Measurements from ENCODE around the gene B3GALT6. TPM values are rescaled to one million over a fixed set of nuclear protein-coding genes. Genes with fewer than 3 reads are reported as not detected.

Gene B3GALT6
- total and polyA plus RNA-seq, 4 donors, result 1.2 to 9.0 (median 8.3) TPM

GRCh38 chr1:1237874-1238701 is 6.1 kb downstream of the B3GALT6 start:
- Histone ChIP-seq H3K9me3 (ENCODE audit: control insufficient read depth in 4 of 4, low read length in 3 of 4) (no peaks in the 10 kb centered on the region), H3K27me3 (ENCODE audit: control insufficient read depth in 4 of 4, insufficient read depth in 4 of 4, low read length in 3 of 4) (no peaks in the 10 kb centered on the region), H3K9ac (ENCODE audit: low read depth in 1 of 2, low read length in 2 of 2) (no peak overlapping the region), H3K4me1 (ENCODE audit: control insufficient read depth in 4 of 4, insufficient read depth in 4 of 4, low read length in 3 of 4) (peaks cover 9 to 28% (median 15%) of the 10 kb centered on the region in 4 donors), H3K4me3 (ENCODE audit: low read depth in 1 of 3, low read length in 3 of 3) (no peak overlapping the region), H3K36me3 (ENCODE audit: control insufficient read depth in 4 of 4, insufficient read depth in 3 of 4, low read depth in 1 of 4, low read length in 3 of 4) (no peaks in the 10 kb centered on the region), H3K27ac (ENCODE audit: low read depth in 1 of 2, low read length in 2 of 2) (no peak overlapping the region)
- no peak for TF ChIP-seq HNF4A (conservative IDR thresholded peaks at IDR 0.05)
- TF ChIP-seq EGR1 (IDR thresholded peaks at IDR 0.05; ENCODE audit: low read depth in 2 of 2), result no peak
- TF ChIP-seq JUND (IDR thresholded peaks at IDR 0.05), result no peak
- TF ChIP-seq YY1 (IDR thresholded peaks at IDR 0.05), result no peak
- TF ChIP-seq ZBTB33 (IDR thresholded peaks at IDR 0.05), result no peak
- TF ChIP-seq TAF1 (conservative IDR thresholded peaks at IDR 0.05), result no peak
- TF ChIP-seq HNF4G (IDR thresholded peaks at IDR 0.05), result no peak
- TF ChIP-seq RXRA (IDR thresholded peaks at IDR 0.05), result no peak
- no peak for TF ChIP-seq NR2F2 (IDR thresholded peaks at IDR 0.05)
- no peak for TF ChIP-seq FOXA1 (IDR thresholded peaks at IDR 0.05)
- no peak for TF ChIP-seq FOXA2 (IDR thresholded peaks at IDR 0.05)
- no peak for TF ChIP-seq ATF3 (IDR thresholded peaks at IDR 0.05)
- TF ChIP-seq CTCF (IDR thresholded peaks at IDR 0.05; ENCODE audit: low read depth, low read length, missing input control), result no peak
- no peak for TF ChIP-seq MAX (IDR thresholded peaks at IDR 0.05)
- WGBS, result 65% methylated on average over 48 of the region's 48 CpGs
- DNase-seq (ENCODE audit: low spot score), result no peak

- Histone ChIP-seq H3K27ac (ENCODE audit: low read depth in 1 of 2, low read length in 2 of 2) (no peak overlapping the region), H3K9me3 (ENCODE audit: control insufficient read depth in 4 of 4, low read length in 3 of 4) (no peaks in the 10 kb centered on the region), H3K4me1 (ENCODE audit: control insufficient read depth in 4 of 4, insufficient read depth in 4 of 4, low read length in 3 of 4) (peaks cover 9 to 24% (median 13%) of the 10 kb centered on the region in 4 donors), H3K4me3 (ENCODE audit: low read depth in 1 of 3, low read length in 3 of 3) (no peak overlapping the region), H3K27me3 (ENCODE audit: control insufficient read depth in 4 of 4, insufficient read depth in 4 of 4, low read length in 3 of 4) (no peaks in the 10 kb centered on the region), H3K36me3 (ENCODE audit: control insufficient read depth in 4 of 4, insufficient read depth in 3 of 4, low read depth in 1 of 4, low read length in 3 of 4) (no peaks in the 10 kb centered on the region), H3K9ac (ENCODE audit: low read depth in 1 of 2, low read length in 2 of 2) (no peak overlapping the region)
- WGBS, result 83% methylated on average over 19 of the region's 19 CpGs
- DNase-seq (ENCODE audit: low spot score), result no peak
- no peak for TF ChIP-seq ATF3 (IDR thresholded peaks at IDR 0.05)
- no peak for TF ChIP-seq HNF4G (IDR thresholded peaks at IDR 0.05)
- TF ChIP-seq CTCF (IDR thresholded peaks at IDR 0.05; ENCODE audit: low read depth, low read length, missing input control), result no peak
- TF ChIP-seq RXRA (IDR thresholded peaks at IDR 0.05), result no peak
- no peak for TF ChIP-seq FOXA2 (IDR thresholded peaks at IDR 0.05)
- no peak for TF ChIP-seq NR2F2 (IDR thresholded peaks at IDR 0.05)
- no peak for TF ChIP-seq REST (IDR thresholded peaks at IDR 0.05)
Measured at GRCh38 chr1:1238702-1239178, 6.7 kb downstream of the B3GALT6 start.
